Measurements from ENCODE around the gene MTIF2. TPM values are rescaled to one million over a fixed set of nuclear protein-coding genes. Genes with fewer than 3 reads are reported as not detected.
A peak's percentile ranks its signal among the peaks of the same experiment; 100 is the strongest.

MTIF2 gene
- total and polyA plus RNA-seq, 9 of the 15 experiments (the other 6 are each of a cell fraction or from before 2014, with no cell fraction given) = 58.7 to 143 (median 105) TPM

GRCh38 chr2:55268907-55269644, at the start of gene MTIF2 (continued):
- TF ChIP-seq ZBTB12 (CRISPR knock-in tag; IDR thresholded peaks at IDR 0.05) = peak; percentile 31; the same call in 1 of the 2 replicates
- peak; percentile 55; the same call in 1 of the 2 replicates for TF ChIP-seq ZZZ3 (IDR thresholded peaks at IDR 0.05)
- peak; percentile 52 for TF ChIP-seq RBM22 (IDR thresholded peaks at IDR 0.05; ENCODE audit: low read depth, low read length, poor library complexity, severe bottlenecking)
- no peak for TF ChIP-seq ZNF41 (CRISPR knock-in tag; conservative IDR thresholded peaks at IDR 0.05)
- 0 out of 2 replicates have a peak, but pooled peaks have one; percentile 77 for TF ChIP-seq STAT6 (CRISPR knock-in tag; IDR thresholded peaks at IDR 0.05)
- no peak for TF ChIP-seq MCM5 (IDR thresholded peaks at IDR 0.05; ENCODE audit: low read depth)
- no peak for TF ChIP-seq HIVEP1 (CRISPR knock-in tag; IDR thresholded peaks at IDR 0.05)
- peak; percentile 96 to 100 (median 99) for TF ChIP-seq ZBTB11 (CRISPR knock-in tag; IDR thresholded peaks at IDR 0.05)
- no peak for TF ChIP-seq POLR3A (IDR thresholded peaks at IDR 0.05; ENCODE audit: borderline replicate concordance, extremely low read depth, insufficient read depth, insufficient read length)
- peak; percentile 79; the same call in 1 of the 2 replicates for TF ChIP-seq CHCHD3 (CRISPR knock-in tag; IDR thresholded peaks at IDR 0.05)
- peak; percentile 94; the same call in 1 of the 2 replicates for TF ChIP-seq NFRKB (IDR thresholded peaks at IDR 0.05; ENCODE audit: low read depth)
- TF ChIP-seq FOXO4 (CRISPR knock-in tag; IDR thresholded peaks at IDR 0.05) = no peak
- TF ChIP-seq CSDE1 (IDR thresholded peaks at IDR 0.05) = no peak
- TF ChIP-seq ZNF79 (CRISPR knock-in tag; IDR thresholded peaks at IDR 0.05; ENCODE audit: low read depth) = no peak
- TF ChIP-seq ZNF766 (CRISPR knock-in tag; conservative IDR thresholded peaks at IDR 0.05) = peak; percentile 97
- TF ChIP-seq TCF7 (IDR thresholded peaks at IDR 0.05; ENCODE audit: borderline replicate concordance) = peak; percentile 83; the same call in 1 of the 2 replicates
- no peak for TF ChIP-seq ZNF583 (CRISPR knock-in tag; IDR thresholded peaks at IDR 0.05)
- TF ChIP-seq POLR2AphosphoS5 (IDR thresholded peaks at IDR 0.05; ENCODE audit: control insufficient read depth, insufficient read depth, low read depth, low read length) = peak; percentile 95
